Endothelial cell of umbilical vein (primary cell): Measurements from ENCODE around the gene TOR4A. TPM values are rescaled to one million over a fixed set of nuclear protein-coding genes. Genes with fewer than 3 reads are reported as not detected.

Experiments
- BruUV-seq: library from RNA; stranded (reverse); fragments of 400-500 nt; replicated peaks from 2 replicates; lab custom pipeline; 2021; lab: Mats Ljungman, UMichigan
- CTCF ChIA-PET: fragments of 300-600, 350-600 bp; sonication (Branson Sonifier 250); formaldehyde crosslinking; loops from one replicate; lab custom pipeline; 2021; ENCODE audit warnings: antibody characterized with exemption, inconsistent platforms; lab: Charles Lee
- POLR2A ChIA-PET: fragments of 300-600, 350-600 bp; sonication (Branson Sonifier 250); formaldehyde crosslinking; loops from one replicate; lab custom pipeline; 2021; ENCODE audit warnings: antibody characterized with exemption, inconsistent platforms; lab: Charles Lee
- DNase-seq: peaks from one replicate; pipeline ENCODE4 v3.0.0-alpha.2; 2011; ENCODE audit warnings: low read depth, low spot score
- FAIRE-seq: peaks from 2 replicates; lab custom pipeline; 2011; peaks lifted over from hg19 to GRCh38; lab: Jason Lieb, UNC
- H2AFZ ChIP-seq: 2 replicates; pipeline ENCODE4 v1.6.0; 2012; ENCODE audit warnings: low read depth, low read length, control low read depth, inconsistent platforms
- H3K27ac ChIP-seq: 2 replicates; pipeline ENCODE4 v1.5.1; 2011; ENCODE audit warnings: low read depth, mild to moderate bottlenecking, control low read depth, low read length, moderate library complexity; ENCODE audit not compliant: insufficient read depth
- H3K27me3 ChIP-seq, 2 experiments: 2 replicates each; pipeline versions ENCODE4 v1.6.0 to v1.6.1; 2011; ENCODE audit warnings: low read length in 2 of 2, mixed read lengths in 1 of 2; ENCODE audit not compliant: control insufficient read depth in 2 of 2, insufficient read depth in 2 of 2
- H3K36me3 ChIP-seq, 2 experiments: 2 replicates in 1 of 2; 3 replicates in 1 of 2; pipeline ENCODE4 v1.5.1; 2011; ENCODE audit warnings: low read length in 2 of 2, mild to moderate bottlenecking in 1 of 2, moderate library complexity in 1 of 2; ENCODE audit not compliant: control insufficient read depth in 2 of 2, insufficient read depth in 2 of 2; ENCODE audit errors: extremely low read depth in 1 of 2
- H3K4me1 ChIP-seq: 3 replicates; pipeline ENCODE4 v1.5.1; 2011; ENCODE audit warnings: mild to moderate bottlenecking, low read length; ENCODE audit not compliant: control insufficient read depth, insufficient read depth; ENCODE audit errors: extremely low read depth
- H3K4me2 ChIP-seq: 2 replicates; pipeline ENCODE4 v1.6.1; 2011; ENCODE audit warnings: low read length, control low read depth, mixed read lengths; ENCODE audit not compliant: insufficient read depth
- H3K4me3 ChIP-seq, 3 experiments: fragments of 200-600 bp in 1 of 3; sonication (generic), shearing (Covaris generic) in 1 of 3; replicated peaks in 1 of 3; 2 replicates each; pipeline ENCODE4 v1.5.1; 2011 to 2016; ENCODE audit warnings: control low read depth in 3 of 3, low read length in 3 of 3, mild to moderate bottlenecking in 2 of 3, inconsistent platforms in 1 of 3, low read depth in 1 of 3, moderate library complexity in 1 of 3; ENCODE audit not compliant: insufficient read depth in 1 of 3
- H3K79me2 ChIP-seq: 2 replicates; pipeline ENCODE4 v1.6.0; 2012; ENCODE audit warnings: low read length, inconsistent platforms; ENCODE audit not compliant: control insufficient read depth, insufficient read depth
- H3K9ac ChIP-seq: replicated peaks from 2 replicates; pipeline ENCODE3; 2011; ENCODE audit warnings: low read length, control low read depth; ENCODE audit not compliant: insufficient read depth; ENCODE audit errors: extremely low read depth
- H3K9me1 ChIP-seq: replicated peaks from 3 replicates; pipeline ENCODE4 v1.6.0; 2011; ENCODE audit warnings: mild to moderate bottlenecking, low read length; ENCODE audit not compliant: control insufficient read depth, insufficient read depth; ENCODE audit errors: extremely low read depth
- H3K9me3 ChIP-seq: replicated peaks from 2 replicates; pipeline ENCODE4 v1.5.1; 2012; ENCODE audit warnings: low read length, inconsistent platforms; ENCODE audit not compliant: control insufficient read depth, insufficient read depth
- H4K20me1 ChIP-seq: replicated peaks from 2 replicates; pipeline ENCODE3; 2011; ENCODE audit warnings: mild to moderate bottlenecking, low read length; ENCODE audit not compliant: control insufficient read depth, insufficient read depth; ENCODE audit errors: extremely low read depth
- EZH2 ChIP-seq: IDR thresholded peaks from 2 replicates; pipeline ENCODE4 v1.6.1; 2012; ENCODE audit warnings: borderline replicate concordance, low read depth, mild to moderate bottlenecking, moderate library complexity, low read length, inconsistent platforms; ENCODE audit not compliant: severe bottlenecking
- FOS ChIP-seq: IDR thresholded peaks from 2 replicates; pipeline ENCODE4 v1.6.1; 2011; ENCODE audit warnings: mild to moderate bottlenecking, low read length, moderate library complexity, borderline replicate concordance; ENCODE audit not compliant: insufficient read depth
- GATA2 ChIP-seq: IDR thresholded peaks from 2 replicates; pipeline ENCODE4 v1.7.0; 2011; ENCODE audit warnings: low read depth, mild to moderate bottlenecking, moderate library complexity, mixed read lengths, low read length; ENCODE audit not compliant: insufficient read length, insufficient read depth
- JUN ChIP-seq: IDR thresholded peaks from 2 replicates; pipeline ENCODE4 v1.6.1; 2011; ENCODE audit warnings: borderline replicate concordance, low read depth; ENCODE audit not compliant: insufficient read length, insufficient read depth
- MAX ChIP-seq: IDR thresholded peaks from 2 replicates; pipeline ENCODE4 v1.6.1; 2011; ENCODE audit not compliant: insufficient read depth, insufficient read length
- POLR2A ChIP-seq: IDR thresholded peaks from 2 replicates; pipeline ENCODE4 v1.6.1; 2012; ENCODE audit warnings: low read depth, mild to moderate bottlenecking, control low read depth, low read length
- POLR2AphosphoS5 ChIP-seq: IDR thresholded peaks from 2 replicates; pipeline ENCODE4 v1.6.1; 2012; ENCODE audit warnings: low read depth, mild to moderate bottlenecking, control low read depth, low read length, moderate library complexity; ENCODE audit not compliant: insufficient read depth
- dilution Hi-C: fragments of 300-500 bp; cut with MboI; formaldehyde crosslinking; loops from one replicate; pipeline ENCODE4 v1.15.0; 2019; ENCODE audit warnings: low sequenced_read_pairs; ENCODE audit not compliant: extremely low pct_ligation_motif_present
- intact Hi-C: fragments of 100-400 bp; cut with micrococcal nuclease; formaldehyde crosslinking; loops from one replicate; pipeline ENCODE4 v1.10.0; 2022
- polyA plus RNA-seq, 4 experiments: library from polyadenylated mRNA; depleted of rRNA in 3 of 4; stranded (reverse) in 3 of 4; unstranded in 1 of 4; fragments of >200 nt; gene quantifications; 2 replicates each; pipeline versions ENCODE4 v1.2.1 to v1.2.3, GENCODE V29; 2011 to 2012; ENCODE audit warnings: missing spikeins in 1 of 4
- total RNA-seq: library from RNA; stranded (reverse); gene quantifications from 2 replicates; pipeline ENCODE4 v1.2.3, GENCODE V29; 2021

The TOR4A gene
- total and polyA plus RNA-seq, 2 donors (not counting 3 experiments of a cell fraction or from before 2014, with no cell fraction given), result 32.4 to 48.0 TPM

- TF ChIP-seq EZH2 (no peak), POLR2AphosphoS5 (no peak), POLR2A (no peak), MAX (no peak), JUN (no peak), FOS (no peak), GATA2 (no peak)
- DNase-seq (no peak), FAIRE-seq (no peak)
- ChIA-PET POLR2A (interaction anchor here (2.0 kb wide), 1 partner anchor 35 kb away, joined by 10 read pairs; the partner anchor contains the start of gene TUBB4B), CTCF (interaction anchor here (1.0 to 2.7 kb wide), 3 partner anchors 10 to 14 kb away, joined by 3 to 23 read pairs (median 9); no protein-coding TSS in a partner anchor)
- H3K9me3 ChIP-seq, result no peaks in the 10 kb centered on the region
- H3K36me3 ChIP-seq, result peaks cover 10 to 22% of the 10 kb centered on the region in 2 experiments
- H3K9ac ChIP-seq, result no peak overlapping the region
- H3K27me3 ChIP-seq, result no peaks in the 10 kb centered on the region
- H4K20me1 ChIP-seq, result no peaks in the 10 kb centered on the region
- H3K79me2 ChIP-seq, result peaks cover 31% of the 10 kb centered on the region
- H2AFZ ChIP-seq, result no peak overlapping the region
- dilution Hi-C loops (no loop called here), intact Hi-C loops (no loop called here)
- BruUV-seq, result no TSS peak
- H3K4me3 ChIP-seq, result no peak overlapping the region
- H3K27ac ChIP-seq, result peak overlapping the region; percentile 91
- no peak overlapping the region for H3K4me2 ChIP-seq
- peaks cover 24% of the 10 kb centered on the region for H3K4me1 ChIP-seq
- H3K9me1 ChIP-seq, result no peaks in the 10 kb centered on the region
These were observed 1.7 kb upstream of the TOR4A start for GRCh38 chr9:137275588-137276472.
